Measurements from ENCODE around the gene DMXL2.

- peak; percentile 91 for TF ChIP-seq CTCF (conservative IDR thresholded peaks at IDR 0.05)
- no peak for TF ChIP-seq ZFX (IDR thresholded peaks at IDR 0.05)
Measured at GRCh38 chr15:51401872-51402517, 220.6 kb downstream of the DMXL2 start.
